K562 (cell line): ENCODE measurements around the gene PCBP4. TPM values are rescaled to one million over a fixed set of nuclear protein-coding genes. Genes with fewer than 3 reads are reported as not detected.
A peak's percentile ranks its signal among the peaks of the same experiment; 100 is the strongest.

Experiments used
- BHLHE40 ChIP-seq: IDR thresholded peaks from 2 replicates; pipeline ENCODE4 v1.6.1; 2011; ENCODE audit warnings: low read length, improper control_type of control experiment
- BRD4 ChIP-seq: fragments of 200-600 bp; sonication (generic); IDR thresholded peaks from 2 replicates; pipeline ENCODE4 v1.6.1; 2017; ENCODE audit warnings: inconsistent platforms
- CXXC5 ChIP-seq: fragments of 250-450 bp; sonication (Bioruptor Pico); IDR thresholded peaks from 2 replicates; pipeline ENCODE4 v1.8.0; 2022; ENCODE audit warnings: inconsistent platforms, mild to moderate bottlenecking, moderate library complexity
- DIDO1 ChIP-seq: fragments of 450-650 bp; IDR thresholded peaks from 2 replicates; pipeline ENCODE4 v1.6.1; 2016; ENCODE audit warnings: low read depth, missing biosample characterization, missing genetic modification characterization
- ELF4 ChIP-seq: fragments of 450-650 bp; formaldehyde crosslinking; IDR thresholded peaks from 2 replicates; pipeline ENCODE4 v1.4.0; 2022; ENCODE audit warnings: missing genetic modification characterization
- FOS ChIP-seq: IDR thresholded peaks from 3 replicates; pipeline ENCODE4 v1.6.1; 2011; ENCODE audit not compliant: insufficient read length; ENCODE audit errors: extremely low read depth
- FOXJ3 ChIP-seq: sonication (generic); formaldehyde crosslinking; IDR thresholded peaks from 2 replicates; pipeline ENCODE4 v1.4.0; 2020; ENCODE audit warnings: mild to moderate bottlenecking, missing genetic modification reagents
- HDAC1 ChIP-seq, 2 experiments: fragments of 450-650 bp; IDR thresholded peaks; 2 replicates each; pipeline ENCODE4 v1.6.1; 2016 to 2017; ENCODE audit warnings: inconsistent platforms in 1 of 2, mild to moderate bottlenecking in 1 of 2, moderate library complexity in 1 of 2
- KAT2B ChIP-seq: IDR thresholded peaks from one replicate; pipeline ENCODE4 v1.6.1; 2012; ENCODE audit warnings: low read depth, mild to moderate bottlenecking, control low read depth, inconsistent platforms, low read length, moderate library complexity
- RFX7 ChIP-seq: fragments of 250-450 bp; sonication (Bioruptor Pico); IDR thresholded peaks from 2 replicates; pipeline ENCODE4 v1.5.1; 2021; ENCODE audit warnings: mild to moderate bottlenecking
- SREBF2 ChIP-seq: sonication (generic); formaldehyde crosslinking; IDR thresholded peaks from 2 replicates; pipeline ENCODE4 v1.4.0; 2020; ENCODE audit warnings: mild to moderate bottlenecking, missing genetic modification reagents
- TAL1 ChIP-seq: fragments of 450-650 bp; IDR thresholded peaks from 2 replicates; pipeline ENCODE4 v1.6.1; 2016; ENCODE audit warnings: mild to moderate bottlenecking
- TBP ChIP-seq: optimal IDR thresholded peaks from 2 replicates; pipeline ENCODE3; 2011; ENCODE audit warnings: low read depth, low read length, improper control_type of control experiment
- TGIF2 ChIP-seq: sonication (generic); formaldehyde crosslinking; IDR thresholded peaks from 2 replicates; pipeline ENCODE4 v1.8.1; 2022; ENCODE audit warnings: mild to moderate bottlenecking, missing genetic modification reagents, moderate library complexity
- ZNF165 ChIP-seq: fragments of 250-450 bp; sonication (Bioruptor Pico); IDR thresholded peaks from 2 replicates; pipeline ENCODE4 v1.4.0; 2020; ENCODE audit warnings: borderline replicate concordance
- ZNF583 ChIP-seq: fragments of 250-450 bp; sonication (Bioruptor Pico); IDR thresholded peaks from 2 replicates; pipeline ENCODE4 v1.4.0; 2020
- ZNF785 ChIP-seq: fragments of 250-450 bp; sonication (Bioruptor Pico); IDR thresholded peaks from 2 replicates; pipeline ENCODE4 v1.4.0; 2020; ENCODE audit warnings: mild to moderate bottlenecking
- polyA plus RNA-seq, 8 experiments: library from polyadenylated mRNA; depleted of rRNA in 4 of 8; stranded (reverse) in 5 of 8; unstranded in 3 of 8; fragments of >200 nt; fragmentation: Nextera tagmentation in 2 of 8; fragmentation: Illumina TruSeq in 1 of 8; extraction: Ambion mirVana in 2 of 8; extraction: Trizol in 1 of 8; gene quantifications; 2 replicates each; pipeline versions ENCODE4 v1.2.1 to v1.2.3, GENCODE V29; 2011 to 2014; ENCODE audit warnings: inconsistent platforms in 1 of 8, missing spikeins in 1 of 8
- total RNA-seq, 7 experiments: library from RNA; depleted of rRNA in 6 of 7; stranded (reverse); fragments of >200 nt in 6 of 7; fragmentation: Illumina TruSeq in 2 of 7; extraction: Trizol in 2 of 7; gene quantifications; 2 replicates each; pipeline versions ENCODE4 v1.2.1 to v1.2.3, GENCODE V29; 2011 to 2021; ENCODE audit warnings: low replicate concordance in 1 of 7
- TF ChIP-seq, protein P1 (sequence below): fragments of 450-650 bp; IDR thresholded peaks from 2 replicates; pipeline ENCODE4 v1.6.1; 2016; ENCODE audit warnings: mild to moderate bottlenecking
- TF ChIP-seq, protein P2 (sequence below): fragments of 450-650 bp; IDR thresholded peaks from 2 replicates; pipeline ENCODE4 v1.6.1; 2016; ENCODE audit warnings: low read depth, mild to moderate bottlenecking, moderate library complexity
- TF ChIP-seq, protein P3 (sequence below): sonication (generic); formaldehyde crosslinking; IDR thresholded peaks from 2 replicates; pipeline ENCODE4 v1.8.1; 2023; ENCODE audit warnings: mild to moderate bottlenecking, missing genetic modification reagents
- TF ChIP-seq, protein P4 (sequence below): sonication (generic); formaldehyde crosslinking; IDR thresholded peaks from 2 replicates; pipeline ENCODE4 v1.5.0; 2020; ENCODE audit warnings: missing genetic modification reagents
- TF ChIP-seq, protein P5 (sequence below): fragments of 450-650 bp; IDR thresholded peaks from 2 replicates; pipeline ENCODE4 v1.6.1; 2017; ENCODE audit warnings: antibody characterized with exemption

The PCBP4 gene
- total and polyA plus RNA-seq, 9 of the 15 experiments (the other 6 are each of a cell fraction or from before 2014, with no cell fraction given), result 0.06 to 5.8 (median 2.6) TPM

DNA sequence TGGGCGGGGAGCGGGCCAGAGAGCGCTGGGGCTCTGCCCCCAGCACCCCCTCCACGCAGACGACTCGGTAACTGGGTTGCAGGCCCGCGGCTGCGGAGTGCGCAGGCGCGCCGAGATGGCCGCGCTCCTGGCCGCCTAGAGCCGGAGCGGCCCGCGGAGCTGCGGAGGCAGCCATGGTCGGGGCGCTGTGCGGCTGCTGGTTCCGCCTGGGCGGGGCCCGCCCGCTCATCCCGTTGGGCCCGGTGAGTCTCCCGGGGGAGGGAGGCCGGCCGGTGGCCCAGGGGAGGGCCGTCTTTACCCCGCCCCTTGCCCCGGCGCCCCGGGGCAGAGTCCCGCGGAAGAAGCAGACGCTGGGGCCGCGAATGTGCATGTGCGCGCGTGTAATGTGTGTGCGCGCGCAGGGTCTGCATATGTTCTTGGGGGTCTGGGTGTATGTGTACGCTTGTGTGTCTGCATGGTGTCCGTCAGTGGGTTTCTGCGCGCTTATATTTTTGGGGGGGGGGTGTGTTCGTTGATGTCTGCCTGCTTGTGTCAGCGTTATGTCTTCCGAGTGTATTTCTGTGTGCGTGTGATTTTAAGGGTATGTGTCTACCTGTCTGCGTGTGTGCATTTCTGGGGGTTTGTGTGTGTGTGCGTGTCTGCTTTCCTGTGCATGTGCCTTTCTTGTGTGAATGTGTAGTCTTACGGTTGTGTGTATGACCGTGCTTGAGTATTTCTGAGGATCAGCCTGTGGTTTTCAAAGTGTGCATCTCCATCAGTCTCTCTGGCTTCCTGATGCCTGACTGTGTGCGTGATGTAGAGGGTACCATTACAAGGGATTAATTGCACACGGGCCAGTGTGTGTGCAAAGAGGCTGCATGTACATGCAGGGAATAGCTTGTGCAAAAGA lies 8.0 kb upstream of the PCBP4 start, which contains the start of gene ABHD14A (continued):
- TF ChIP-seq, protein P1, sequence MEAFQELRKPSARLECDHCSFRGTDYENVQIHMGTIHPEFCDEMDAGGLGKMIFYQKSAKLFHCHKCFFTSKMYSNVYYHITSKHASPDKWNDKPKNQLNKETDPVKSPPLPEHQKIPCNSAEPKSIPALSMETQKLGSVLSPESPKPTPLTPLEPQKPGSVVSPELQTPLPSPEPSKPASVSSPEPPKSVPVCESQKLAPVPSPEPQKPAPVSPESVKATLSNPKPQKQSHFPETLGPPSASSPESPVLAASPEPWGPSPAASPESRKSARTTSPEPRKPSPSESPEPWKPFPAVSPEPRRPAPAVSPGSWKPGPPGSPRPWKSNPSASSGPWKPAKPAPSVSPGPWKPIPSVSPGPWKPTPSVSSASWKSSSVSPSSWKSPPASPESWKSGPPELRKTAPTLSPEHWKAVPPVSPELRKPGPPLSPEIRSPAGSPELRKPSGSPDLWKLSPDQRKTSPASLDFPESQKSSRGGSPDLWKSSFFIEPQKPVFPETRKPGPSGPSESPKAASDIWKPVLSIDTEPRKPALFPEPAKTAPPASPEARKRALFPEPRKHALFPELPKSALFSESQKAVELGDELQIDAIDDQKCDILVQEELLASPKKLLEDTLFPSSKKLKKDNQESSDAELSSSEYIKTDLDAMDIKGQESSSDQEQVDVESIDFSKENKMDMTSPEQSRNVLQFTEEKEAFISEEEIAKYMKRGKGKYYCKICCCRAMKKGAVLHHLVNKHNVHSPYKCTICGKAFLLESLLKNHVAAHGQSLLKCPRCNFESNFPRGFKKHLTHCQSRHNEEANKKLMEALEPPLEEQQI, result no peak
- TF ChIP-seq, protein P2, sequence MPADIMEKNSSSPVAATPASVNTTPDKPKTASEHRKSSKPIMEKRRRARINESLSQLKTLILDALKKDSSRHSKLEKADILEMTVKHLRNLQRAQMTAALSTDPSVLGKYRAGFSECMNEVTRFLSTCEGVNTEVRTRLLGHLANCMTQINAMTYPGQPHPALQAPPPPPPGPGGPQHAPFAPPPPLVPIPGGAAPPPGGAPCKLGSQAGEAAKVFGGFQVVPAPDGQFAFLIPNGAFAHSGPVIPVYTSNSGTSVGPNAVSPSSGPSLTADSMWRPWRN, result no peak
- TF ChIP-seq KAT2B (no peak), FOS (no peak), ZNF165 (CRISPR knock-in tag) (no peak), DIDO1 (tag) (no peak), BHLHE40 (no peak), TBP (peak; percentile 36), ZNF583 (CRISPR knock-in tag) (no peak; the same call in 1 of the 2 replicates), FOXJ3 (CRISPR knock-in tag) (no peak), CXXC5 (peak; percentile 64), ZNF785 (no peak), HDAC1 (IDR thresholded peaks at IDR 0.05) (peak in 1 of 2 experiments; percentile 64; a peak in 2 of 4 replicates), TAL1 (no peak), RFX7 (CRISPR knock-in tag) (no peak), BRD4 (no peak), SREBF2 (CRISPR knock-in tag) (no peak), TGIF2 (CRISPR knock-in tag) (no peak), ELF4 (CRISPR knock-in tag) (peak; percentile 56; the same call in 1 of the 2 replicates)
- TF ChIP-seq, protein P3, sequence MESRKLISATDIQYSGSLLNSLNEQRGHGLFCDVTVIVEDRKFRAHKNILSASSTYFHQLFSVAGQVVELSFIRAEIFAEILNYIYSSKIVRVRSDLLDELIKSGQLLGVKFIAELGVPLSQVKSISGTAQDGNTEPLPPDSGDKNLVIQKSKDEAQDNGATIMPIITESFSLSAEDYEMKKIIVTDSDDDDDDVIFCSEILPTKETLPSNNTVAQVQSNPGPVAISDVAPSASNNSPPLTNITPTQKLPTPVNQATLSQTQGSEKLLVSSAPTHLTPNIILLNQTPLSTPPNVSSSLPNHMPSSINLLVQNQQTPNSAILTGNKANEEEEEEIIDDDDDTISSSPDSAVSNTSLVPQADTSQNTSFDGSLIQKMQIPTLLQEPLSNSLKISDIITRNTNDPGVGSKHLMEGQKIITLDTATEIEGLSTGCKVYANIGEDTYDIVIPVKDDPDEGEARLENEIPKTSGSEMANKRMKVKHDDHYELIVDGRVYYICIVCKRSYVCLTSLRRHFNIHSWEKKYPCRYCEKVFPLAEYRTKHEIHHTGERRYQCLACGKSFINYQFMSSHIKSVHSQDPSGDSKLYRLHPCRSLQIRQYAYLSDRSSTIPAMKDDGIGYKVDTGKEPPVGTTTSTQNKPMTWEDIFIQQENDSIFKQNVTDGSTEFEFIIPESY, result no peak
- TF ChIP-seq, protein P4, sequence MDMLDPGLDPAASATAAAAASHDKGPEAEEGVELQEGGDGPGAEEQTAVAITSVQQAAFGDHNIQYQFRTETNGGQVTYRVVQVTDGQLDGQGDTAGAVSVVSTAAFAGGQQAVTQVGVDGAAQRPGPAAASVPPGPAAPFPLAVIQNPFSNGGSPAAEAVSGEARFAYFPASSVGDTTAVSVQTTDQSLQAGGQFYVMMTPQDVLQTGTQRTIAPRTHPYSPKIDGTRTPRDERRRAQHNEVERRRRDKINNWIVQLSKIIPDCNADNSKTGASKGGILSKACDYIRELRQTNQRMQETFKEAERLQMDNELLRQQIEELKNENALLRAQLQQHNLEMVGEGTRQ (CRISPR knock-in tag), result no peak
- TF ChIP-seq, protein P5, sequence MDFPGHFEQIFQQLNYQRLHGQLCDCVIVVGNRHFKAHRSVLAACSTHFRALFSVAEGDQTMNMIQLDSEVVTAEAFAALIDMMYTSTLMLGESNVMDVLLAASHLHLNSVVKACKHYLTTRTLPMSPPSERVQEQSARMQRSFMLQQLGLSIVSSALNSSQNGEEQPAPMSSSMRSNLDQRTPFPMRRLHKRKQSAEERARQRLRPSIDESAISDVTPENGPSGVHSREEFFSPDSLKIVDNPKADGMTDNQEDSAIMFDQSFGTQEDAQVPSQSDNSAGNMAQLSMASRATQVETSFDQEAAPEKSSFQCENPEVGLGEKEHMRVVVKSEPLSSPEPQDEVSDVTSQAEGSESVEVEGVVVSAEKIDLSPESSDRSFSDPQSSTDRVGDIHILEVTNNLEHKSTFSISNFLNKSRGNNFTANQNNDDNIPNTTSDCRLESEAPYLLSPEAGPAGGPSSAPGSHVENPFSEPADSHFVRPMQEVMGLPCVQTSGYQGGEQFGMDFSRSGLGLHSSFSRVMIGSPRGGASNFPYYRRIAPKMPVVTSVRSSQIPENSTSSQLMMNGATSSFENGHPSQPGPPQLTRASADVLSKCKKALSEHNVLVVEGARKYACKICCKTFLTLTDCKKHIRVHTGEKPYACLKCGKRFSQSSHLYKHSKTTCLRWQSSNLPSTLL, result 0 out of 2 replicates have a peak, but pooled peaks have one; percentile 52
